ENCODE measurements around the gene FOXA1. TPM values are rescaled to one million over a fixed set of nuclear protein-coding genes. Genes with fewer than 3 reads are reported as not detected.
A peak's percentile ranks its signal among the peaks of the same experiment; 100 is the strongest.

The FOXA1 gene
- total and polyA plus RNA-seq, 2 of the 8 experiments (the other 6 are each of a cell fraction or from before 2014, with no cell fraction given) = 0.08 to 0.20 TPM

DNA sequence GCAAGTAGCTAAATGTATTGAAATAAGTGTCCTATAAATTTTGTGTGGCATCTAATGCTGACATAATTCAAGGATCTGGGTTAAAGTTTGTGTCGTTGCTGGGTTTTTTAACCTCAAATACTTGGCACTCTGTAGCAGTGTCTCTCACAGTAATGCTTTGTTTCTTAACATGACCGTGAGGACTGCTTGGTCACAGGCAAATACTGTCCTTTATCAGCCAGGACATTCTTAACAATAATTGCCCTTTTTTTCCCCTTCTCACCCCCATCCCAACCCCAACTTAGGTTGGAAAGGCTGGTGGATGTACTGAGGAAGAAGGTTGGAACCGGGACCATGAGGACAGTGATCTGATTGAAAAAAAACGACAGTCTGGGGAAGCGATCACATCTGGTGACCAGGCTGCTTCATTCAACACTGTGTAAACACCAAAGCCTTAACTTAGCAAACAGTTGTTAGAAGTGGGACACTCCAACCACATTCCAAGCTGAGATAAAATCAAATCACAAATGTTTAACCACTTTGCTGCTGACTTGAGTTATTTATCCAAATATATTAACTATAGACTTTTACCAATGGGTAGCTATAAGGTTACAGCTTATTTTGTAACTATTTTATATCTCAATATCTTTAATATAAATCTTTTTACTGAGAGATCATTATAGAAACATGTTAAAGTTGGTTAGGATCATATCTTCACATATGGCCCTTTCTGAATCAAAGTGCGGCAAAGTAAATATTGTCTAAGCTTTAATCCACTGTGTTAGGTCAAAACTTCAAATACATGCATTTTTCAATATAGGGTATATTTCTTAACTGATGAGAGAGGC, 48.2 kb downstream of the FOXA1 start:
- no peak overlapping the region for H3K4me2 ChIP-seq (ENCODE audit: insufficient read depth in 1 of 2, low read depth in 2 of 2, low read length in 2 of 2)
- FAIRE-seq (peak; percentile 28), DNase-seq (ENCODE audit: low read depth in 1 of 2, low spot score in 2 of 2) (no peak)
- no peak overlapping the region for H2BK20ac ChIP-seq (ENCODE audit: low read length)
- no peaks in the 10 kb centered on the region for H3K36me3 ChIP-seq (ENCODE audit: control insufficient read depth in 2 of 4, insufficient read depth in 4 of 4, low read length in 3 of 4)
- WGBS, 2 experiments (ENCODE audit: extremely low coverage in 1 of 2, insufficient coverage in 1 of 2, insufficient read length in 1 of 2, insufficient replicate concordance in 2 of 2, low coverage in 1 of 2, low lambda C conversion rate in 2 of 2, missing lambda C conversion rate in 1 of 2) = 90% methylated on average over 6 of the region's 6 CpGs; no CpG with 5 or more reads in 1 of the 2 experiments
- no peak overlapping the region for H3K14ac ChIP-seq (ENCODE audit: insufficient read length)
- H3K79me1 ChIP-seq (ENCODE audit: low read depth, low read length) = no peaks in the 10 kb centered on the region
- H3K4ac ChIP-seq (replicated peaks; ENCODE audit: insufficient read length, low read depth, low read length) = no peak overlapping the region
- no peak overlapping the region for H4K8ac ChIP-seq (ENCODE audit: extremely low read depth, insufficient read depth, low read length)
- H3K27me3 ChIP-seq (replicated peaks in 1 of 4; ENCODE audit: control insufficient read depth in 3 of 4, extremely low read depth in 1 of 4, insufficient read depth in 3 of 4, low read length in 3 of 4) = no peaks in the 10 kb centered on the region
- H4K20me1 ChIP-seq (replicated peaks in 1 of 2; ENCODE audit: control insufficient read depth in 1 of 2, insufficient read depth in 2 of 2, low read length in 2 of 2) = no peaks in the 10 kb centered on the region
- no peaks in the 10 kb centered on the region for H3K9me3 ChIP-seq (ENCODE audit: insufficient read depth in 2 of 2, low read depth in 1 of 2, low read length in 1 of 2)
- H3K18ac ChIP-seq (ENCODE audit: extremely low read depth, low read length) = no peak overlapping the region
- H2BK15ac ChIP-seq (ENCODE audit: low read length) = no peak overlapping the region
- no peak overlapping the region for H3K23ac ChIP-seq (ENCODE audit: insufficient read length)
- ChIA-PET POLR2A (ENCODE audit: partially characterized antibody) (no interaction called here), CTCF (ENCODE audit: partially characterized antibody) (interaction anchor here (0.6 to 0.7 kb wide), 2 partner anchors 292 to 920 kb away, joined by 3 read pairs; no protein-coding TSS in a partner anchor)
- no peak overlapping the region for H4K5ac ChIP-seq (ENCODE audit: insufficient read length, low read depth, low read length)
- H3K56ac ChIP-seq (replicated peaks; ENCODE audit: insufficient read length, low read depth, low read length) = no peak overlapping the region
- H3K79me2 ChIP-seq (ENCODE audit: control insufficient read depth in 1 of 2, insufficient read depth in 2 of 2, low read length in 2 of 2) = no peaks in the 10 kb centered on the region
- no peak overlapping the region for H3K4me3 ChIP-seq (ENCODE audit: extremely low read depth in 1 of 4, insufficient read depth in 2 of 4, low read depth in 3 of 4, low read length in 4 of 4)
- no peaks in the 10 kb centered on the region for H3K23me2 ChIP-seq (ENCODE audit: low read depth, low read length)
- H3K9ac ChIP-seq (replicated peaks in 1 of 4; ENCODE audit: extremely low read depth in 1 of 4, low read depth in 3 of 4, low read length in 3 of 4) = no peak overlapping the region
- no peak overlapping the region for H3K27ac ChIP-seq (ENCODE audit: low read depth, low read length)
- TF ChIP-seq GABPA (IDR thresholded peaks at IDR 0.05; ENCODE audit: borderline replicate concordance, insufficient read depth, low read length) = no peak
- no peak overlapping the region for H2BK120ac ChIP-seq (replicated peaks; ENCODE audit: low read depth, low read length)
- H2BK12ac ChIP-seq (ENCODE audit: low read depth, low read length) = no peak overlapping the region
- H2BK5ac ChIP-seq (ENCODE audit: low read depth, low read length) = no peak overlapping the region
- no peak overlapping the region for H2AFZ ChIP-seq (ENCODE audit: low read length)
- H2AK5ac ChIP-seq (ENCODE audit: low read depth, low read length) = no peak overlapping the region
- no peak overlapping the region for H4K91ac ChIP-seq (replicated peaks; ENCODE audit: insufficient read length, low read length)
- H3K4me1 ChIP-seq (replicated peaks in 1 of 4; ENCODE audit: control insufficient read depth in 3 of 4, insufficient read depth in 4 of 4, low read length in 3 of 4) = no peaks in the 10 kb centered on the region
